ENCODE results near the gene NUP160.
"Not testable (repeated sequence)": the region's sequence is repeated elsewhere in the genome, so short reads cannot be mapped to it uniquely, and the experiment has no call there.

Gene NUP160

DNA sequence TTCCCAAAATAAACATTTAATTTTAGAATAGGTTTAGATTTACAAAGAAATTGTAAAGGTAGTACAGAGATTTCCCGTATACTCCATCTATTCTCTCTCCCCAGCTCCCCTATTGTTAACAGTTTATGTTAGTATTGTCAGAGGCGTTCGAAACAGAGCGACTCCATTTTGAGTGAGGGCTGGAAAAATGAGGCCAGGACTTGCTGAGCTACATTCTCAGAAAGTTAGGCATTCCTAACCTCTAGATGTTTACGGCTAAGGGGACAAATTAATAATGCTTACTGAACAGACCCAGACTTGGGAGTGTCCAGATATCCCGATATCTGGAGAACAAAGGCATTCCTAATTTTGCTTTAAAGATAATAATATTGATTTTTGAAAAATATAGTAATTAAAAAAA is 12.4 kb upstream of the NUP160 start:
- no peak for DNase-seq

DNA sequence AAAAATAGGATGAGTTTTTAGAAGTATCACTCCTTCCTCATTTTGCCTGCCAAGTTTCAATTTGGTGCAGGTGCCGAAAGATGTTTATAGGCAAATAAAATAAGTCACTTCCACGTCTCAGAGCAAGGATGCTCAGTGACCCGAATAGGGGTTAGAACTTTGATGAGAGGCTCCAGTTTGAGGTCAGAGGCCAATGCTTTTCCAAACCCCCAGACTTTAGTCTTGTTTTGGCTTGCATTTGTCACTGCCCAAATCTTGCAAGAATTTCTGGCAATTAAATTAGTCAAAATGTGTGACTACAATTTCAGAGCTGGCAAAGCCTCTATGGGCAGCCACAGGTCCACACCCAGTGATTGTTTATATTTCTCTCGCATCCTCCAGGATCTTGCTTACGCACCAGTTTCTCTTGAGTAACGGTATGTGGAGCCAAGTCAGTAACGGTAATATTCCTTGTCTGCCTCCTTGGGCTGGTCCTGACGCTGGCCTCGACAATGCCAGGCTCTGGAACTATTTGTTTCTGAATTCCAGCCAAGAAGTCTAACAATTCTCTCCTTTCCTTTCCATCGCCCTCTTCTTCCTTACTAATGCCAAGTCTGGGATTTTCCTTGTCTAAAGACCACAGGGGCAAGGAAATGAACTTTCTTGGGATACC is 9.9 kb upstream of the NUP160 start:
- DNase-seq, result peak in 1 of 2 experiments; percentile 37

DNA sequence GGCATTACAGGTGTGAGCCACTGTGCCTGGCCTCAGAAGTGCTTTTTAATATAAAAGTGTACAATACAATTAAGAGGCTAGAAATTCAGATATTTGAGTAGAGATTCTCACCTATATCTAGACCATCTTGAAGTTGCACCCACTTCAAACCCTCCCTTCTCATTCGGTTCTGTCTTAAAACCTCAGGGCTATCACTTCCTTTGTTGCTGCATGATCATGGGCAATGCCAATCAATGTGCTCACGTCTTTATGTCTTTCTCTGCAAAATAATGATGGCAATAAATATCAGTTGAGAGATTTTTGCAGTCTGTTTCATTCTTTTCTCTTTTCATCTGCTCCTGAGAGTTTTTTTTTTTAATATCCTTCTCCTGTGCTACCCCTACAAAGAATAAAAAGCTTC is 9.3 kb upstream of the NUP160 start:
- no peak for DNase-seq

DNA sequence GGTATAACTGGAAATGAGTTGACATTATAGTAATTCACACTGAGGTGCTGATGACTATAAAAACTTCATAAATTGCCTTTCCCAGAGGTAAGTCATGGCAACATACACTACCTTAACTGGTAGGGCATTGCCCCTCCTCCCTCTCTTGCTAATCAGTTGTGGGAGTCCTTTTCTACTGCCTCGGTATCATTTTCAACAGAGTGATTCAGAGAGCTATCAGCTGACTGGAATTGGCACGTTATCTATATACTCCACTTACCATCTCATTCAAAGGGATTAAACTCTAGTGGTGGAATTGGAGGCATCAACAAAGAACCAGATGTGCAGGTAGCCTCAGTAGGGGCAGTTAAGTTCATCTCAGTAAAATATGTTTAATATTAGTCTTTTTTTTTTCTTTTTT is 8.0 kb upstream of the NUP160 start:
- DNase-seq, result no peak

DNA sequence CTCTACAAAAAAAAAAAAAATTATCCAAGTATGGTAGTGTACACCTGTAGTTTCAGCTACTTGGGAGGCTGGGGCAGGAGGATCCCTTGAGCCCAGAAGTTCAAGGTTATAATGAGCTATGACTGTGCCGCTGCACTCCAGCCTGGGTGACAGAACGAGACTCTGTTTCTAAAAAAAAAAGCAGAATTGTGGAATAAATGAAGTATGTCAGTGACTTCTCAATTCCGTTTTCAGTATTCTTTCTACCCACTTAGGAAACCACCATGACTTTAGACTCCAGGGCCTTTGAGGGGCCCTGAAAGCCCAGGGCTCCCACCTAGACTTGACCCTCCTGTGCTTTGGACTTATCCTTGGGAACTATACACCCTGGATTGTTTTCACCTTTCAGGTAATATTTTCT is 6.5 kb upstream of the NUP160 start:
- no peak for DNase-seq

DNA sequence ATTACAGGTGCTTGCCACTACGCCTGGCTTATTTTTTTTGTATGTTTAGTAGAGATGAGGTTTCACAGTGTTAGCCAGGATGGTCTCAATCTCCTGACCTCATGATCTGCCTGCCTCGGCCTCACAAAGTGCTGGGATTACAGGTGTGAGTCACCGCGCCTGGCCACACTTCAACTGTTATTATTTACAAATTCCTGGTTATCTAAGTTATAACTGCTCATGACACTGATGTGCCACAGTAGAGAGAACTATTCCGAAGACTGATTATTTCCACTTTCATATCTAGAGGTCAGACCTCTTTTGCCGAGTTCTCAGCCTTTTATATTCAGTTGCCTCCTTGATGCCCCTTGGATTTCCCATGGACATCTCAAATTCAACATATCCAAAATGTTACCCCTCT is 3.9 kb upstream of the NUP160 start:
- no peak for DNase-seq

DNA sequence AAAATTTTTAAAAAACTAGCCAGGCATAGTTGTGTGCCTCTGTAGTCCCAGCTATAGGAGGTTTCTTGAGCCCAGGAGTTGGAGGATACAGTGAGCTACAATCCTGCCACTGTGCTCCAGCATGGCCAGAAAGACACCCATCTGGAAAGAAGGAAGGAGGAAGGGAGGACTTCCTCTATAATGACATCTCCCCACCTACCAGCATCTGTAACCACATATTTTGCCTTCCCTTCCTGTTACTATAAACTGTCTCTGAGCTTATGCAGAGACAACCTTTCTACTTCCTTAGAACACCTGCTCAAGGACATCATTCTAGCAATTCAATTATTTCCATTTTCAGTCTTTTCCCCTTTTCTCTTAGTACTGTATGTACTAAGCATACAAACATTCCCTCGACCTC is 2.2 kb upstream of the NUP160 start:
- no peak for DNase-seq

DNA sequence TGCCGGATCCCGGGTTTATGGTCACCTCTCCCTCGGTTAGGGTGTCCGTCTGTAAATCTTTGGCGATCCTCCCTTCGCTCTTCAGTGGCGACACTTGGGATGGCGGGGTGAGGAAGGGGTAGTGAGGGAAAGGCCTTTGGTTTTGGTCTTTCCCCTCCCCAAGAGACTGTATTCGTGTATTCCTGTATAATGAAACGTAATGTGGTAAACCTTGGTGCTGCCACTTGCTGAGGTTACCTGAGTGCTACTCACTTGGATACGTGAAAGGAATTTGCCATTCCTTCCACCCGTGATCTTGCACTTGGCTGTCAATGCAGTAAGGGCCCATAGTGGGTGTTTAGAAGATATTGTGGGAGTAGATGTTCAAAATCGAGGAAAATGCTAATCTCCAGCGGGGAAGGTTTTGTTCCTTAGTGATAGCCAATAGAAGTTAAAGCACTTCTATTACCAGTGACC is 578 bp upstream of the NUP160 start:
- no peak for DNase-seq

DNA sequence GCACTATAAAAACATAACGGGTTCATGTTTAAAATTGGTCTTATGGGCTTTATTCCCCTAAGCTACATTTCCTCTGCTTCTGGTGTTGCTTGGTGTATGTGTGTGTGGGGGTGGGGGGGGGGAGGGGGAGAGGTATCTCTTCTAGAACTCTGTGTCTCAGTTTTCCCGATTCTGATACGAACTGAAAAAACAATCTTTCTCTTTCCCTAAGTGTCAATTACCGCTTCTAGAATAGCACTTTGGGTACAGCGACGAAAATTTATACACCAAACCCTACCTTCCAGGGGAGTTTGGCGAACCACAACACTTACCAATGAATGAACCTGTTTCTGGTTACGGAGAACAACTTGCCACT is 636 bp downstream of the NUP160 start:
- no peak for DNase-seq

DNA sequence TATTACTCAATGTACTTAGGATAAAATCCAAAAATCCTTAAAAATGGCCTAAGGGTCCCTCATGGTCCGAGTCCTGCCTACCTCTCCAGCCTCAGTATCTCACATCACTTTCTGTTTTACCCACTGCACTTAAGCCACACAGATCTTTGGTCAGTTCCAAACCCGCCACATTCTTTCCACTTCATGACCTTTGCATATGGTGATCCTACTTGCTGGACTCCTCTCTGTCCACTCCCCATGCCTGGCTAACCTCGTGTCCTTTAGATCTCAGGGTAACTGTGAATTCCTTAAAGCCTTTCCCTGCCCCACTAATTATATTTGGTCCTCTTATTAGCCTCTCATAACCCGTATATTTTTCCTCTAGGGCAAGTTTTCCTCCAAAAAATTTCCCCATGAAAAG is 1.2 kb downstream of the NUP160 start:
- no peak for DNase-seq

DNA sequence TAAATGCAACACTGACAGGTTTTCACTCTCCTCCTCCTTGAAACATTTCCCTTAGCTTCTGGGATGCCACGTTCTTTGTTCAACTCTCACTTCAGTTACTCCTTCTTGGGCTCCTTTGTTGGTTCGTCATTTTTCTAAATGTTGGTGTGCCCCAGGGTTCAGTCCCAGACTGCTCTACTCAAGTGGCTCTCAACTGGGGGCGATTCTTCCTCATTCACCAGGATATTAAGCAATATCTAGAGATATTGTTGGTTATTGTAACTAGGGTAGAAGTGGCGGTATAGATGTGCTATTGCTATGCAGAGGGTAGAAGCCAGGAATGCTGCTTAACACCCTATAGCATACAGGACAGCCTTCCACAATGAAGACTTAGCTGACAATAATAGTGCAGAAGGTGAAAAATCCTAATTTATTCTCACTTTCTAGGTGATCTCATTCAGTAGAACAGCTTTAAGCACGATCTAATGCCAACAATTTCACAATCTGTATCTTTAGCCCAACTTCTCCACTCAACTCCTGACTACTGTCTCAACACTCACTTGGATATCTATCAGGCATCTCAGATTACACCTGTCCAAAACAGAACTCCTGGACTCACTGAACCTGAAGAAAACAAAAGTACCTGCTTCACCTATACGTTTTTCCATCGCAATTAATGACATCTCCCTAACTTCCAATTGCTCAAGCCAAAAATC is 4.6 kb downstream of the NUP160 start:
- no peak for DNase-seq

DNA sequence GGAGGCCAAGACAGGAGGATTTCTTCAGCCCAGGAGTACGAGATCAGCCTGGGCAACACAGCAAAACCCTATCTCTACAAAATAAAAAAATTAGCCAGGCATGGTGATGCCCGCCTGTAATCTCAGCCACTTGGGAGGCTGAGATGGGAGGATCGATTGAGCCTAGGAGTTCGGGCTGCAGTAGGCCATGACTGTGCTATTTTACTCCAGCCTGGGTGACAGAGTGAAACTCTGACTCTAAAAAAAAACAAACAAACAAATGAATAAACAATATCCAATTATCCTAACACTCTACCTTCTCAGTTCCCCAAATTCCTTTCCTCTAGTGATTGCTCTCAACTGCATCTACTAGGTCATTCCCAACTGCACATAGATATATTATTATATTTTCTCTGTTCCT is 5.4 kb downstream of the NUP160 start:
- no peak for DNase-seq

DNA sequence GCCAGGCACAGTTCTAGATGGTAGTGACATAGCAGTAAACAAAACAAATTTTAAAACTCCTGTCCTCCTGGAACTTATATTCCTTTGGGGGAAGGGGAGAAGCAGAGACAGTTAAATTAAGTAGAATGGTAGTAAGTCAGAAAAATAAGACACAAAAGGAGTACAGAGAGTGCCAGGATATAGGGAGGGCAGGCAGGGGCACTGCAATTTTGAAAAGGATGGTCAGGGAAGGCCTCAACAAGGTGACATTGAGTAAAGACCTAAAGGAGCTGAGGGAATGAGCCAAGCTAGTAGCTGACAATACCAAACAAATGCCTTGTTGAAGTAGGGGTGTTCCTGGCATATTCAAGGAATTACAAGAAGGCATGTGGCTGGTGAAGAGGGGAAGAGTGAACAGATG is 10.2 kb downstream of the NUP160 start:
- no peak for DNase-seq

DNA sequence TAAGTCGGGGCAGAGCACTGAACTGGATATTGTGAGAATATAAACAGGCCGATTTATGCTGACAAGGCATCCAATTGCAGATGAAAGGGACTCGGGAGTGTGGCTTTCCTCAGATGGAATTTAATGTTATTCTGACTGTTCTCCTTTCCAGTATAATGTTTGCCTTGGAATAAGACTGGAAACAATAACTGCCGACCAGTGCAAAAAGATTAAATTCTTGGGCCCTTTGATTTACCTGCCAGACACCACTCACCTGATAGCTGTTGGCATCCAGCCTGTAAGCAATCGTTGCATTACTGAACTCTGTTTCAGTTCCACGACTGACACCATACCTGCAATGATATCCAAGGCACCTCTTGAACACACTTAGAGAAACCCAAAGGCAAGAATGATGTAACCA is 10.9 kb downstream of the NUP160 start:
- no peak for DNase-seq

DNA sequence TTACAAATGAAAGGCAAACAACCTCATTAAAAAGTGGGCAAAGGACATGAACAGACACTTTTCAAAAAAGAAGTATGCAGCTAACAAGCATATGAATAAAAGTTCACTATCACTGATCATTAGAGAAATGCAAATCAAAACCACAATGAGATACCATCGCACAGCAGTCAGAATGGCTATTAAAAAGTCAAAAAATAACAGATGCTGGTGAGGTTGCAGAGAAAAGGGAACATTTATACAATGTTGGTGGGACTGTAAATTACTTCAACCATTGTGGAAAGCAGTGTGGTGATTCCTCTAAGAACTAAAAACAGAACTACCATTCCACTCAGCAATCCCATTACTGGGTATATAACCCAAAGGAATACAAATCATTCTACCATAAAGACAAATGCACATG is 18.1 kb downstream of the NUP160 start:
- not testable (repeated sequence) for DNase-seq

DNA sequence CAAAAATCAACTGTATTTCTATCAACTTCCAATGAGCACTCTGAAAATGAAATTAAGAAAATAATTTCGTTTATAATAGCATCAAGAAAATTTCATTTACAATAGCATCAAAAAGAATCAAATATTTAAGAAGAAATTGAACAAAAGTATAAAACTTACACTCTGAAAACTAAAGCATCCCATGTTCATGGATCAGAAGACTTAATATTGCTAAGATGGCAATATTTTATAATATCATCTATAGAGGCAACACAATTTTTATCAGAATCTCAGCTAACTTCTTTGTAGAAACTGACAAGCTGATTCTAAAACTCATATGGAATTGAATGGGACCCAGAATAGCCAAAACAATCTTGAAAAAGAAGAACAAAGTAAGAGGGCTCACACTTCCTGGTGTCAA is 19.9 kb downstream of the NUP160 start:
- no peak for DNase-seq

DNA sequence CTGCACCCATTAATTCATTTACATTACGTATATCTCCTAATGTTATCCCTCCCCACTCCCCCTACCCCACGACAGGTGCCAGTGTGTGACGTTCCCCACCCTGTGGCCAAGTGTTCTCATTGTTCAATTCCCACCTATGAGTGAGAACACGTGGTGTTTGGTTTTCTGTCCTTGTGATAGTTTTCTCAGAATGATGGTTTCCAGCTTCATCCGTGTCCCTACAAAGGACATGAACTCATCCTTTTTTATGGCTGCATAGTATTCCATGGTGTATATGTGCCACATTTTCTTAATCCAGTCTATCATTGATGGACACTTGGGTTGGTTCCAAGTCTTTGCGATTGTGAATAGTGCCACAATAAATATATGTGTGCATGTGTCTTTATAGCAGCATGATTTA is 25.5 kb downstream of the NUP160 start:
- not testable (repeated sequence) for DNase-seq

DNA sequence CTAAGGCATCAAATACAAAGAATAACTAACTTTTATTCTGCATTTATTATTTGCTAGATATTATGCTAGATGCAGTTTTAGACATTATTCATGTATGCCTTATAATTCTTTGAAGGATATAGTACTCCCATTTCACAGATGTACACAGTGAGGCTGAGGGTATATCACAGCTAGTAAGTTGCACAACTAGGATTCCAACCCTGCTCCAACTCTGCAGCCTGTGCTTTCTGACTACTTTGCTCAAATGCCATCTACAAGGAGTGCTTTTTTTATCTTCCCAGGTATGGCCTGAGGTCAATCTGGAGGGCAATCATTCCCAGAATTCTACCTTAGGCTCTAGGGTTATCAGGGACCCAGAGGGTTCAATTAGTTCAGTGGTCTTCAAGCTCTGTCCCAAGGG is 28.4 kb downstream of the NUP160 start:
- no peak for DNase-seq

DNA sequence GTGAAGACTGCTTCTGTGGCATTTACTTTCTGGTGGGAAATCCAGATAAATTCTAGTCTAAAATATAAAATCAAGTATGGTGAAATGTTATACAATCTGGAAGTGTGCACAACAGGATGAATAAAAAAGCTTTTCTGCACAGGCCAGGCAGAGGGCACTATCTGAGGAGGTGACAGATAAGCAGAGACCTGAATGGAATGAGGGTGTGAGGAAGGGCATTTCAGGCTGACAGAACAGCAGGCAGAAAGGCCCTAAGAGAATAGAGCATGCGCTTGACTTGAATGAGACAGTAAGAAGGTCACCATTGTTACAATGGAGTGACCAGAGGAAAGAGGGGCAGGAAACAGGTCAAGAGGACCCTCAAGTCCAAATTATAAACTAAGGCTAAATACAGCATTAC is 47.4 kb downstream of the NUP160 start:
- DNase-seq, result peak in 1 of 2 experiments; percentile 5

DNA sequence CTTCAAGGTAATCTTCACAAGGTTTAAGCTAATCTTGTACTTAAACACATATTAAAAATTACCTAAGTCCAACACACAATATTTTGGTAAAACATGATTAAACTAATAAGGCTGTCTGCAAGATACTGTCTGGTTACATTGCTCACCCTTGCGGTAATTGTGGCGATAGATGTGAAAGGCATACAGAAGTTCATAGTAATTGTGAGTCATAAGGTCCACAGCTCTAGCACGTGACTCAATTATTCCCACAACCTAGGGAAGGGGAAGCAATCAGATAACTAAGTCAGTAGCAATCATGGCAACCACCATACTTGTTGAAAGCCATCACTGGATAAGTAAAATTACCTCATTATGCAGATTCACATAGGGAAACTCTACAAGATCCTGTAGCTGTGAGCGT is 50.5 kb downstream of the NUP160 start:
- no peak for DNase-seq

DNA sequence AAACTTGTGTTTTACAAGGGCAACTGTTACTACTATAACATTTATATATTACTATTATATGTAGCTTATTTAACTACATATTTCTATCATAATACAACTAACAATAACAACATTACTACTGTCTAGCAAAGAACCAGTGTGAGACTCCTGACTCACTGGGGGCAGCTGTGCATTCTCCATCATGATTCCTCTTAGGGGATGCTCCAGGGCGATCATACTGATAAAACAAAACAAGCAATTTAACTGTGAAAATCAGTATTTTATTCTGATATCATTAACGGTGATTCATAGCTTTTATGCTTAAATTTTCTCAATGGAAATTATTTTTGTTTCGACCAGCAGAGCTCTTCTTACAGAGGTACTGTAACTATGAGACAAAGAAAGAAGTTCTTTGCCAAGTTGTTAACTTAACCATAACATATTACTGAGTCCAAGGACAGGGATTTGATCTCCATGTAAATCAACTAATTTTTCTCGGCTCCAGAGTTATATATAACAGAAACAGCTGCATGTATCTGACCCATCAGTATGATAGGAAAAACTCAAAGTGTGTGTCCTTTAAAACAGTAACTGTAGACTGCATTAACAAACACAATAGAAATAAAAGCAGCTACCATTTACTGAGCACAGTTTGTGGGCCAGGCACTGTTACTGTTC is 56.2 kb downstream of the NUP160 start:
- DNase-seq, result no peak

DNA sequence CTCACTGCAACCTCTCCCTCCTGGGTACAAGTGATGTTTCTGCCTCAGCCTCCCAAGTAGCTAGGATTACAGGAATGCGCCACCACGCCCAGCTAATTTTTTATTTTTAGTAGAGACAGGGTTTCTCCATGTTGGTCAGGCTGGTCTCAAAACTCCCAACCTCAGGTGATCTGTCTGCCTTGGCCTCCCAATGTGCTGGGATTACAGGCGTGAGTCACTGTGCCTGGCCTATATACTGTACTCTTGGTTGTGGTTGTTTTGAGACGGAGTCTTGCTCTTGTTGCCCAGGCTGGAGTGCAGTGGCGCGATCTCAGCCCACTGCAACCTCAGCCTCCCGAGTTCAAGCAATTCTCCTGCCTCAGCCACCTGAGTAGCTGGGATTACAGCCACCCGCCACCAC is 58.1 kb downstream of the NUP160 start:
- DNase-seq, result not testable (repeated sequence)

DNA sequence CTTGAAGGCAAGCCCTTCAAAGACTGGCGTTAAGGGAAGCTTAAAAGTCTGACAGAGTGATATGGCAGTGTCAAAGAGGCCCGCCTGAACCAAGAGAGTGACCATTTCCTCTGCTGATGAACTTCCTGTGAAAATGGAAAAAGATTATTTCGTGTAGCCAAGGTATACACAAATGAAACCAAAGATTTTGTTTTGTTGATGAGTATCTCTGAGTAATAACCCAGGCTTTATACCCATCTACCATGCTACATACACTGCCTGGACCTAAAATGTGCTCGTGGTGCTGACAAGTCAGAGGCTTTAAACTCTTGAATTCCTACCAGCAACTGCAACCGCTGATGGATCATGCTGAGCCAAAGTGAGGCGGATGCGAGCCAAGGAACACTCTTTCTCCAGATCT is 60.0 kb downstream of the NUP160 start:
- no peak for DNase-seq

DNA sequence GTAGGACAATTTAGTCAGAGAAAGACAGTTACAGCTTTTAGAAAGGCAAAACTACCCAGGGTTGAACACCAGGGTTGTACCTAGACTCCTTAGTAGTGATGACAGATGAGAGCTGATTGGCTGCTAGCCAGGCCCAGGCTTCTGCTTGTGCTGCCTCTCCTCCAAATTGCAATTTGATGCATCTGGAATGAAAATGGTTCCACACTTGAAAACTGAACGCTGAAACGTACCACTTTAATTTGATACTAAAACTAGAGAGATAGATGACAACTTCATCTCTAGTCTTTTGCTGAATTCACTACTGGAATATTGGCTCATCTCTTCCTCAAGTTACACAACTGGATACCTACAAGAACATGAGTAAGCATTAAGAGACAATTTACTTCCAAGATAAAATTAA is 61.8 kb downstream of the NUP160 start:
- DNase-seq, result no peak
